H9 (cell line): ENCODE data around the gene TRIM43. TPM values are rescaled to one million over a fixed set of nuclear protein-coding genes. Genes with fewer than 3 reads are reported as not detected.

Experiments
- total RNA-seq: library from RNA; stranded (reverse); gene quantifications from 2 replicates; pipeline ENCODE4 v1.2.1, GENCODE V29; 2021

The TRIM43 gene
- total RNA-seq, 1 experiment from 2014 or later = not detected

Other genes starting within 250 kb of the TRIM43 start
- 36.9 and 39.8 TPM in 2 replicates for gene FAHD2A, start 189.3 kb upstream of the TRIM43 start, total RNA-seq
- gene TRIM43B, start 107.2 kb upstream of the TRIM43 start, total RNA-seq = not detected in 2 replicates